ENCODE measurements around the gene ACOT6. TPM values are rescaled to one million over a fixed set of nuclear protein-coding genes. Genes with fewer than 3 reads are reported as not detected.

The ACOT6 gene
- total RNA-seq, 1 donor from 2014 or later = not detected

DNA sequence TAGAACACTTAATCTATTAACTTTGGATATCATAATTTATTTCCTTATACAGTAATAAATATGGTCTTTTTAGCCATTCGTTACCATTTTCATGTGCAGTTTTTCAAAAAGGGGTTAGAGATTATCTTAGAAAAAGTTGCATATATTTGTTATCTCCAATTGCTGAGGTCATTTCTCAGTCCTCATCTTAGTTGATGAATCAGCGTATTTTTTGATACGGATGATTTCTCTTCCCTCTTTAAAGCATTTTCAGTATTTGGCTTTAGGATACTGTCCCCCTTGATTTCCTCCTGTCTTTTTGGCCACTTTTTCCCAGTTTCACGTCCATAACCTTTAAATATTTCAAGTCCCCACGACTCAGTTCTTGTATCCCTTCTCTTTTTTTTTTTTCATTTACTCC, 54.3 kb downstream of the ACOT6 start:
- Mint-ChIP-seq H3K4me1 (ENCODE audit: unreplicated experiment) (no peaks in the 10 kb centered on the region), H3K27ac (ENCODE audit: unreplicated experiment) (no peak overlapping the region), H3K36me3 (ENCODE audit: low read depth, unreplicated experiment) (peaks cover 6% of the 10 kb centered on the region), H3K4me3 (ENCODE audit: unreplicated experiment) (no peak overlapping the region), H3K27me3 (ENCODE audit: unreplicated experiment) (no peaks in the 10 kb centered on the region), H3K9me3 (ENCODE audit: unreplicated experiment) (no peaks in the 10 kb centered on the region)
- DNase-seq (ENCODE audit: low spot score) = no peak
- TF ChIP-seq, protein P1, sequence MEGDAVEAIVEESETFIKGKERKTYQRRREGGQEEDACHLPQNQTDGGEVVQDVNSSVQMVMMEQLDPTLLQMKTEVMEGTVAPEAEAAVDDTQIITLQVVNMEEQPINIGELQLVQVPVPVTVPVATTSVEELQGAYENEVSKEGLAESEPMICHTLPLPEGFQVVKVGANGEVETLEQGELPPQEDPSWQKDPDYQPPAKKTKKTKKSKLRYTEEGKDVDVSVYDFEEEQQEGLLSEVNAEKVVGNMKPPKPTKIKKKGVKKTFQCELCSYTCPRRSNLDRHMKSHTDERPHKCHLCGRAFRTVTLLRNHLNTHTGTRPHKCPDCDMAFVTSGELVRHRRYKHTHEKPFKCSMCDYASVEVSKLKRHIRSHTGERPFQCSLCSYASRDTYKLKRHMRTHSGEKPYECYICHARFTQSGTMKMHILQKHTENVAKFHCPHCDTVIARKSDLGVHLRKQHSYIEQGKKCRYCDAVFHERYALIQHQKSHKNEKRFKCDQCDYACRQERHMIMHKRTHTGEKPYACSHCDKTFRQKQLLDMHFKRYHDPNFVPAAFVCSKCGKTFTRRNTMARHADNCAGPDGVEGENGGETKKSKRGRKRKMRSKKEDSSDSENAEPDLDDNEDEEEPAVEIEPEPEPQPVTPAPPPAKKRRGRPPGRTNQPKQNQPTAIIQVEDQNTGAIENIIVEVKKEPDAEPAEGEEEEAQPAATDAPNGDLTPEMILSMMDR (IDR thresholded peaks at IDR 0.05; ENCODE audit: unreplicated experiment) = no peak

DNA sequence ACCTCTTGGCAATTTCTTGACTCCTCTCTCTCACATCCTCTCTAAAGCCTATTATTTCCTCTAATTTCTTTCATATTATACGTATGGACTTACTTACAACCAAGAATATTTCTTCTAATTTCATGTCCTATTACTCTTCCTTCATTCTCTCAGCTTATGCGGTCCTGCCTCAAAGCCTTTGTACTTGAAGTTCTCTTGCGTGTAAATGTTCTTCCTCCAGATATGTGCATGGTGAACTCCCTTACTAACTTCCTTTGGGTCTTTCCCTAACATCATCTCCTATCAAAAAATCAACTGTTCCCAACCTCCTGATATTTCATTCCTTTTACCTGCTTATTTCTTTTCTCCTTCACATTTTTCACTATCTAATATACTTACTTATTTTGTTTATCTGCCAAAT, 55.5 kb downstream of the ACOT6 start:
- DNase-seq (ENCODE audit: low spot score) = no peak
- TF ChIP-seq, protein P1 (IDR thresholded peaks at IDR 0.05; ENCODE audit: unreplicated experiment) = no peak
- no peak overlapping the region for H3K27ac Mint-ChIP-seq (ENCODE audit: unreplicated experiment)
- H3K4me1 Mint-ChIP-seq (ENCODE audit: unreplicated experiment) = no peaks in the 10 kb centered on the region
- H3K4me3 Mint-ChIP-seq (ENCODE audit: unreplicated experiment) = no peak overlapping the region
- H3K9me3 Mint-ChIP-seq (ENCODE audit: unreplicated experiment) = no peaks in the 10 kb centered on the region
- H3K36me3 Mint-ChIP-seq (ENCODE audit: low read depth, unreplicated experiment) = peaks cover 6% of the 10 kb centered on the region
- H3K27me3 Mint-ChIP-seq (ENCODE audit: unreplicated experiment) = no peaks in the 10 kb centered on the region

Other genes starting within 250 kb of the ACOT6 start
- gene NUMB, start 154.0 kb upstream of the ACOT6 start, total RNA-seq (ENCODE audit: unreplicated experiment) = 218 TPM
- 15.4 TPM for gene RIOX1, start 121.6 kb upstream of the ACOT6 start, total RNA-seq (ENCODE audit: unreplicated experiment)
- 4.8 TPM for gene ACOT1, start 75.4 kb upstream of the ACOT6 start, total RNA-seq (ENCODE audit: unreplicated experiment)
- 0.41 TPM for gene HEATR4, start 53.6 kb upstream of the ACOT6 start, total RNA-seq (ENCODE audit: unreplicated experiment)
- gene ACOT2, start 43.3 kb upstream of the ACOT6 start, total RNA-seq (ENCODE audit: unreplicated experiment) = 11.8 TPM
- gene ACOT4, start 20.6 kb upstream of the ACOT6 start, total RNA-seq (ENCODE audit: unreplicated experiment) = 0.44 TPM
- gene DNAL1, start 32.5 kb downstream of the ACOT6 start, total RNA-seq (ENCODE audit: unreplicated experiment) = 13.1 TPM
- 32.7 TPM for gene PNMA1, start 101.9 kb downstream of the ACOT6 start, total RNA-seq (ENCODE audit: unreplicated experiment)
- 3.6 TPM for gene PTGR2, start 239.3 kb downstream of the ACOT6 start, total RNA-seq (ENCODE audit: unreplicated experiment)

Data from endothelial cell (in vitro differentiated cells).